Lung (tissue), 12 donors: ENCODE data around the gene C9orf85. TPM values are rescaled to one million over a fixed set of nuclear protein-coding genes. Genes with fewer than 3 reads are reported as not detected.

Experiments
- ATAC-seq: fragments of 200-7000 bp; cut with Tn5 transposase; one replicate; pipeline ENCODE4 v1.9.1; 2020; ENCODE audit warnings: moderate number of reproducible peaks; ENCODE audit not compliant: insufficient read depth, low FRiP score
- DNase-seq, 3 donors: peaks; one replicate each; pipeline ENCODE4 v3.0.0-alpha.2; 2013 to 2017
- H3K27ac ChIP-seq, 2 donors: one replicate each; pipeline ENCODE4 v1.5.1; 2013; ENCODE audit warnings: mild to moderate bottlenecking in 2 of 2, moderate library complexity in 2 of 2, control low read depth in 1 of 2, inconsistent platforms in 1 of 2, low read depth in 1 of 2, low read length in 1 of 2
- H3K27me3 ChIP-seq, 3 donors: one replicate each; pipeline ENCODE4 v1.5.1; 2013; ENCODE audit warnings: low read length in 2 of 3; ENCODE audit not compliant: control insufficient read depth in 3 of 3, insufficient read depth in 3 of 3
- H3K36me3 ChIP-seq, 4 donors: one replicate each; pipeline ENCODE4 v1.5.1; 2013; ENCODE audit warnings: low read length in 4 of 4, mild to moderate bottlenecking in 1 of 4, moderate library complexity in 1 of 4; ENCODE audit not compliant: control insufficient read depth in 4 of 4, insufficient read depth in 4 of 4
- H3K4me1 ChIP-seq, 5 donors: one replicate each; pipeline ENCODE4 v1.5.1; 2013; ENCODE audit warnings: low read length in 5 of 5, mild to moderate bottlenecking in 2 of 5, moderate library complexity in 1 of 5; ENCODE audit not compliant: control insufficient read depth in 5 of 5, insufficient read depth in 5 of 5
- H3K4me3 ChIP-seq: one replicate; pipeline ENCODE4 v1.5.1; 2013; ENCODE audit warnings: mild to moderate bottlenecking, control low read depth, moderate library complexity
- H3K9ac ChIP-seq, 2 donors: one replicate each; pipeline ENCODE4 v1.5.1; 2013; ENCODE audit warnings: low read length in 2 of 2, control low read depth in 1 of 2; ENCODE audit not compliant: insufficient read depth in 1 of 2
- H3K9me3 ChIP-seq, 4 donors: one replicate each; pipeline ENCODE4 v1.5.1; 2013; ENCODE audit warnings: low read length in 3 of 4, mild to moderate bottlenecking in 1 of 4, moderate library complexity in 1 of 4; ENCODE audit not compliant: control insufficient read depth in 4 of 4, insufficient read depth in 3 of 4
- WGBS, 2 donors: extraction: QIAGEN DNeasy Blood & Tissue Kit; methylation state at CpG; one replicate each; pipeline ENCODE4 v1.1.7; 2013; 5-methylcytosine and 5-hydroxymethylcytosine counted together
- polyA plus RNA-seq, 2 donors: library from polyadenylated mRNA; stranded (reverse); fragments of 200-250 nt; gene quantifications; one replicate each; pipeline ENCODE4 v1.2.1, GENCODE V29; 2013
- total RNA-seq, 2 donors: library from RNA; depleted of rRNA in 1 of 2; stranded (reverse); fragments of >200 nt in 1 of 2; gene quantifications; one replicate each; pipeline ENCODE4 v1.2.1, GENCODE V29; 2014 to 2021
- TF ChIP-seq, protein P1 (sequence below): IDR thresholded peaks from 2 replicates; pipeline ENCODE4 v1.5.1; 2012; ENCODE audit warnings: mild to moderate bottlenecking; ENCODE audit errors: control extremely low read depth, extremely low read depth
- donor health status: control.
- donor health status: control.
- donor health status: Bipolar disorder and iron deficiency.
- donor health status: healthy.
- donor health status: DM: yes; HTN: yes; CAD: no.

C9orf85 gene
- total and polyA plus RNA-seq, 4 donors: 6.1 to 17.3 (median 7.9) TPM

DNA sequence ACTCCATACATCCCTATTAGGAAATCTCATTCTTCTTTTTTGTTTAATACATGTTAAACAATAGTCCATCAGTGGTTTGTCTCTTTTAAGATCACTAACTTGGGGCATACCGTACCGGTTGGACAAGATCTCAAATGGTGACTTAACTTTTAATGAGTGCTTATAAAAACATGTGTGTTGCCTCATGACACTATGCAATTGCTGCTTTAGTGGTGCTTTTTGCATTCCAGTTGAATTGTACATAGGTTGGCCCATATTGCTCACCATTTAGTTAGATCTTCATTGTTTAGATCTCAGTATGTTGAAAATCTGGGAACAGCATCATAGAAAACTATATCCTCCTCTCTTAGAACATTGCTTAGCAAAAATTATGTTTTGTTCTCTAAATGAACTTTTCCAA is 17.8 kb downstream of the C9orf85 start:
- no peak for ATAC-seq
- no peaks in the 10 kb centered on the region for H3K9me3 ChIP-seq
- no peak for DNase-seq
- no peak overlapping the region for H3K27ac ChIP-seq
- H3K36me3 ChIP-seq: no peaks in the 10 kb centered on the region
- H3K9ac ChIP-seq: no peak overlapping the region
- H3K4me3 ChIP-seq: no peak overlapping the region
- TF ChIP-seq, protein P1, sequence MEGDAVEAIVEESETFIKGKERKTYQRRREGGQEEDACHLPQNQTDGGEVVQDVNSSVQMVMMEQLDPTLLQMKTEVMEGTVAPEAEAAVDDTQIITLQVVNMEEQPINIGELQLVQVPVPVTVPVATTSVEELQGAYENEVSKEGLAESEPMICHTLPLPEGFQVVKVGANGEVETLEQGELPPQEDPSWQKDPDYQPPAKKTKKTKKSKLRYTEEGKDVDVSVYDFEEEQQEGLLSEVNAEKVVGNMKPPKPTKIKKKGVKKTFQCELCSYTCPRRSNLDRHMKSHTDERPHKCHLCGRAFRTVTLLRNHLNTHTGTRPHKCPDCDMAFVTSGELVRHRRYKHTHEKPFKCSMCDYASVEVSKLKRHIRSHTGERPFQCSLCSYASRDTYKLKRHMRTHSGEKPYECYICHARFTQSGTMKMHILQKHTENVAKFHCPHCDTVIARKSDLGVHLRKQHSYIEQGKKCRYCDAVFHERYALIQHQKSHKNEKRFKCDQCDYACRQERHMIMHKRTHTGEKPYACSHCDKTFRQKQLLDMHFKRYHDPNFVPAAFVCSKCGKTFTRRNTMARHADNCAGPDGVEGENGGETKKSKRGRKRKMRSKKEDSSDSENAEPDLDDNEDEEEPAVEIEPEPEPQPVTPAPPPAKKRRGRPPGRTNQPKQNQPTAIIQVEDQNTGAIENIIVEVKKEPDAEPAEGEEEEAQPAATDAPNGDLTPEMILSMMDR: no peak
- H3K4me1 ChIP-seq: peaks cover 0 to 2% (median 0%) of the 10 kb centered on the region in 5 donors
- 86 to 95% methylated on average over 2 of the region's 2 CpGs for WGBS, 2 donors
- no peaks in the 10 kb centered on the region for H3K27me3 ChIP-seq

DNA sequence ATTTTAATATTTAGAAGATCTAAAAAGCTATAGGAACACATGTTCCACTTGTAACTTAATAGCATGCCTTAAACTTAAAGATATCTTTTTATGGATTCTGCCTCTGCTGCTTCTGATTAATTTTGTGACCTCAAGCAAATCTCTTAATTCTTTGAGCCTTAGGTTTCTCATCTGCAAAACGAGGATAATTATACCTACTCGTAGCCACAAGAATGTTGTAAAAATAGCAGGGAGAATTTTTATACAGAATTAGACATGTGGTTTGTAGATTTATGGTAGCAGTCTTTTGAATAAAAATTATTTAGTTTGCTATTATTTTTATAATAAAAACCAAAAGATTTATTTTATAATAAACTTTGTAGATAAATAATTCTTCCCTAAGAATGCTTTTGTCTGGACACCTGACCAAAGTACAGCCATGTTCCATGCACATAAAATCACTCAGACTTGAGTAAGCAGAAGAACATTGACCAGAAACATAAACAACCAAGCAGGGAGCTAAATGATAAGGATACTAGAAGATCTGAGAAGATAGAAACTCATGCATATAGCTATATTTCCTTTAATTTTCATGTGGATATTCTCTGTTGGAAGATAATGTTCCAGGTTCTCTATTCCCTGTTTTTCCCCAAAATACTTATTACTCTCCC is 18.5 kb downstream of the C9orf85 start:
- H3K9ac ChIP-seq: no peak overlapping the region
- DNase-seq: no peak
- H3K27me3 ChIP-seq: no peaks in the 10 kb centered on the region
- TF ChIP-seq, protein P1: no peak
- no peaks in the 10 kb centered on the region for H3K36me3 ChIP-seq
- WGBS, 2 donors: 81 to 84% methylated on average over 2 of the region's 2 CpGs
- ATAC-seq: no peak
- peaks cover 0 to 2% (median 0%) of the 10 kb centered on the region in 5 donors for H3K4me1 ChIP-seq
- no peaks in the 10 kb centered on the region for H3K9me3 ChIP-seq
- no peak overlapping the region for H3K27ac ChIP-seq
- H3K4me3 ChIP-seq: no peak overlapping the region

DNA sequence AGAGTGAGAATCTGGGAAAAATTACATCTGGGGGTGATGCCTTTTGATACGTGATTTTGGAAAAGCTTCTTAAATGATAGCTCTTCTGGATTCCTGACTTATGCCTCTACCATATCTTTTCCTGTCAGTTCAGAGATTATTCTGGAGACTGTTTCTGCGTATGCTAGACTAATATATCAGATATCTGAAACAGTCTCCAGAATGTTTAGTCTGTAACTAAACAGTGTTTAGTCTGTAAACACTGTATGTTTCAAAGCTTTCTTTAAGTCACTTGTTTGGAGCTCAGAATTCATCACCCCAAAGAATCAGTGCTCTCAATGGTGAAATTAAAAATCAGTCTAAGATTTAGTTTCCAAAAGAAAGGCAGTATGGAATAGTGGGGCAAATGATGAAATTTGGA is 19.7 kb downstream of the C9orf85 start:
- Histone ChIP-seq H3K36me3 (no peaks in the 10 kb centered on the region), H3K27ac (no peak overlapping the region), H3K27me3 (no peaks in the 10 kb centered on the region), H3K4me1 (peaks cover 0 to 5% (median 0%) of the 10 kb centered on the region in 5 donors), H3K9ac (no peak overlapping the region), H3K4me3 (no peak overlapping the region), H3K9me3 (no peaks in the 10 kb centered on the region)
- TF ChIP-seq, protein P1: no peak
- peak in 1 of 3 donors; percentile 6 for DNase-seq
- ATAC-seq: no peak
- 70 to 82% methylated on average over 2 of the region's 2 CpGs for WGBS, 2 donors

DNA sequence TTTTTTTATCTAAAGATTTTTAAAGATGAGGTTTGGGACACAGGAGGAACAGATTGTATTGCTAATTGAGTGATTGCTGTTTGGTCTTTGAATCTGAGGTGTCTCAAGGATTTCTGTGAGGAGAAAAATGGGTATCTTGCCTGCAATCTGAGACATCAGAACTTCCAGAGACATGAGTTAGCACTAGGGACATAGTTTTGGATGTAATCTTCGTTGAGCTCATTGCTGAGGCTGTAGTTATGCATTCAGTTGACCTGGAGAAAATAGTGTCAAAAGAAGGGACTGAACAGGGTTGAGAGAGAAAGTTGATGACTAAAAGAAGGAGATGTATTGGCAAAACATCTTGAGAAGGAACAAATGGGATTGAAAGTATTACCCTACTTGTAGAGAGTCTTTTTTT is 24.6 kb downstream of the C9orf85 start:
- Histone ChIP-seq H3K4me3 (no peak overlapping the region), H3K27me3 (no peaks in the 10 kb centered on the region), H3K9ac (no peak overlapping the region), H3K4me1 (peaks cover 0 to 4% (median 0%) of the 10 kb centered on the region in 5 donors), H3K36me3 (no peaks in the 10 kb centered on the region), H3K27ac (no peak overlapping the region), H3K9me3 (no peaks in the 10 kb centered on the region)
- no peak for ATAC-seq
- TF ChIP-seq, protein P1: no peak
- DNase-seq: no peak
- WGBS, 2 donors: 68 to 79% methylated on average over 1 of the region's 1 CpG
